Liver (tissue), 9 donors: Measurements from ENCODE around the gene ASAP2. TPM values are rescaled to one million over a fixed set of nuclear protein-coding genes. Genes with fewer than 3 reads are reported as not detected.

Source experiments
- DNase-seq: peaks from one replicate; pipeline ENCODE4 v3.0.0-alpha.2; 2017; ENCODE audit warnings: low spot score
- H3K27ac ChIP-seq, 2 donors: one replicate each; pipeline ENCODE4 v1.7.0; 2013; ENCODE audit warnings: inconsistent platforms in 2 of 2, low read length in 2 of 2, control low read depth in 1 of 2, low read depth in 1 of 2, mild to moderate bottlenecking in 1 of 2
- H3K27me3 ChIP-seq, 4 donors: one replicate each; pipeline versions ENCODE4 v1.6.1 to v1.7.0; 2013; ENCODE audit warnings: low read length in 3 of 4, inconsistent platforms in 1 of 4, mild to moderate bottlenecking in 1 of 4, moderate library complexity in 1 of 4; ENCODE audit not compliant: control insufficient read depth in 4 of 4, insufficient read depth in 4 of 4
- H3K36me3 ChIP-seq, 4 donors: one replicate each; pipeline versions ENCODE4 v1.6.1 to v1.7.0; 2013; ENCODE audit warnings: low read length in 3 of 4, mild to moderate bottlenecking in 3 of 4, low read depth in 1 of 4, moderate library complexity in 1 of 4; ENCODE audit not compliant: control insufficient read depth in 4 of 4, insufficient read depth in 3 of 4
- H3K4me1 ChIP-seq, 4 donors: one replicate each; pipeline versions ENCODE4 v1.6.1 to v1.7.0; 2013; ENCODE audit warnings: low read length in 3 of 4, mild to moderate bottlenecking in 3 of 4, moderate library complexity in 1 of 4; ENCODE audit not compliant: control insufficient read depth in 4 of 4, insufficient read depth in 4 of 4
- H3K4me3 ChIP-seq, 3 donors: one replicate each; pipeline versions ENCODE4 v1.6.1 to v1.7.0; 2013; ENCODE audit warnings: low read length in 3 of 3, control low read depth in 1 of 3, low read depth in 1 of 3, mild to moderate bottlenecking in 1 of 3
- H3K9ac ChIP-seq, 2 donors: one replicate each; pipeline ENCODE4 v1.7.0; 2013; ENCODE audit warnings: low read length in 2 of 2, mild to moderate bottlenecking in 2 of 2, moderate library complexity in 2 of 2, control low read depth in 1 of 2, low read depth in 1 of 2
- H3K9me3 ChIP-seq, 4 donors: one replicate each; pipeline versions ENCODE4 v1.6.1 to v1.7.0; 2013; ENCODE audit warnings: low read length in 3 of 4; ENCODE audit not compliant: control insufficient read depth in 4 of 4
- ATF3 ChIP-seq: IDR thresholded peaks from 2 replicates; pipeline ENCODE4 v1.6.1; 2016; ENCODE audit warnings: antibody characterized with exemption
- CTCF ChIP-seq: fragments of 150-350 bp; IDR thresholded peaks from 2 replicates; pipeline ENCODE4 v1.5.1; 2017; ENCODE audit warnings: improper control_type of control experiment, low read depth, low read length; ENCODE audit not compliant: missing input control
- EGR1 ChIP-seq, 2 donors: IDR thresholded peaks; 2 replicates each; pipeline ENCODE4 v1.6.1; 2016 to 2018; ENCODE audit warnings: antibody characterized with exemption in 2 of 2, low read depth in 2 of 2
- FOXA2 ChIP-seq: IDR thresholded peaks from 2 replicates; pipeline ENCODE4 v1.6.1; 2016; ENCODE audit warnings: antibody characterized with exemption
- GABPA ChIP-seq, 2 donors: IDR thresholded peaks in 1 of 2; conservative IDR thresholded peaks in 1 of 2; 2 replicates each; pipeline ENCODE4 v1.6.1; 2016; ENCODE audit warnings: antibody characterized with exemption in 2 of 2, mild to moderate bottlenecking in 1 of 2, moderate library complexity in 1 of 2
- HNF4A ChIP-seq, 2 donors: conservative IDR thresholded peaks; 2 replicates each; pipeline ENCODE4 v1.6.1; 2016; ENCODE audit warnings: antibody characterized with exemption in 2 of 2, mild to moderate bottlenecking in 2 of 2
- HNF4G ChIP-seq: IDR thresholded peaks from 2 replicates; pipeline ENCODE4 v1.6.1; 2016; ENCODE audit warnings: antibody characterized with exemption
- JUND ChIP-seq, 2 donors: IDR thresholded peaks; 2 replicates each; pipeline ENCODE4 v1.6.1; 2016; ENCODE audit warnings: antibody characterized with exemption in 2 of 2
- MAX ChIP-seq: IDR thresholded peaks from 2 replicates; pipeline ENCODE4 v1.6.1; 2016; ENCODE audit warnings: antibody characterized with exemption
- NR2F2 ChIP-seq: IDR thresholded peaks from 2 replicates; pipeline ENCODE4 v1.6.1; 2016; ENCODE audit warnings: antibody characterized with exemption
- RAD21 ChIP-seq, 2 donors: IDR thresholded peaks; 2 replicates each; pipeline ENCODE4 v1.6.1; 2016; ENCODE audit warnings: antibody characterized with exemption in 2 of 2, mild to moderate bottlenecking in 2 of 2
- RXRA ChIP-seq, 2 donors: IDR thresholded peaks; 2 replicates each; pipeline ENCODE4 v1.6.1; 2017 to 2018; ENCODE audit warnings: antibody characterized with exemption in 2 of 2, mild to moderate bottlenecking in 1 of 2
- SP1 ChIP-seq: IDR thresholded peaks from 2 replicates; pipeline ENCODE4 v1.6.1; 2018; ENCODE audit warnings: antibody characterized with exemption, mild to moderate bottlenecking
- TAF1 ChIP-seq: conservative IDR thresholded peaks from 2 replicates; pipeline ENCODE4 v1.6.1; 2016; ENCODE audit warnings: antibody characterized with exemption, mild to moderate bottlenecking
- YY1 ChIP-seq: IDR thresholded peaks from 2 replicates; pipeline ENCODE4 v1.6.1; 2016; ENCODE audit warnings: antibody characterized with exemption, mild to moderate bottlenecking
- ZBTB33 ChIP-seq: IDR thresholded peaks from 2 replicates; pipeline ENCODE4 v1.6.1; 2016; ENCODE audit warnings: antibody characterized with exemption
- WGBS: extraction: QIAGEN DNeasy Blood & Tissue Kit; methylation state at CpG from one replicate; pipeline ENCODE4 v1.1.7; 2013; 5-methylcytosine and 5-hydroxymethylcytosine counted together
- polyA plus RNA-seq, 2 donors: library from polyadenylated mRNA; stranded (reverse) in 1 of 2; unstranded in 1 of 2; fragments of 200-250 nt in 1 of 2; fragments of >200 nt in 1 of 2; fragmentation: Nextera tagmentation in 1 of 2; extraction: Ambion mirVana in 1 of 2; gene quantifications; one replicate each; pipeline versions ENCODE4 v1.2.1 to v1.2.3, GENCODE V29; 2013 to 2015
- total RNA-seq, 2 donors: library from RNA; depleted of rRNA; stranded (reverse); fragments of >200 nt; gene quantifications; one replicate each; pipeline ENCODE4 v1.2.3, GENCODE V29; 2014
- donor health status: healthy.
- donor health status: healthy.
- donor health status: healthy.
- donor health status: healthy.
- donor health status: healthy.

The ASAP2 gene
- total and polyA plus RNA-seq, 4 donors, result 0.36 to 5.9 (median 2.6) TPM

- Histone ChIP-seq H3K27ac (no peak overlapping the region), H3K9ac (no peak overlapping the region), H3K4me3 (no peak overlapping the region), H3K4me1 (peaks cover 2 to 8% (median 6%) of the 10 kb centered on the region in 4 donors), H3K36me3 (no peaks in the 10 kb centered on the region), H3K27me3 (no peaks in the 10 kb centered on the region), H3K9me3 (no peaks in the 10 kb centered on the region)
- 35% methylated on average over 6 of the region's 6 CpGs for WGBS
- no peak for DNase-seq
- TF ChIP-seq HNF4A (conservative IDR thresholded peaks at IDR 0.05), result peak in 1 of 2 donors; percentile 14
- TF ChIP-seq RAD21 (IDR thresholded peaks at IDR 0.05), result peak in 1 of 2 donors; percentile 54
- no peak for TF ChIP-seq ZBTB33
- peak; percentile 99 for TF ChIP-seq NR2F2
- TF ChIP-seq YY1, result no peak
- peak; percentile 5 to 42 for TF ChIP-seq RXRA (IDR thresholded peaks at IDR 0.05)
Measured at GRCh38 chr2:9247786-9248185, 41.2 kb downstream of the ASAP2 start.

GRCh38 chr2:9248363-9248762 lies 41.8 kb downstream of the ASAP2 start:
- no peak for TF ChIP-seq EGR1 (IDR thresholded peaks at IDR 0.05; ENCODE audit: low read depth in 2 of 2)
- TF ChIP-seq YY1, result no peak
- TF ChIP-seq ATF3, result no peak
- TF ChIP-seq GABPA (IDR thresholded peaks at IDR 0.05 in 1 of 2, conservative IDR thresholded peaks at IDR 0.05 in 1 of 2), result no peak
- no peak for TF ChIP-seq ZBTB33
- no peak for TF ChIP-seq RXRA (IDR thresholded peaks at IDR 0.05)
- H3K9ac ChIP-seq, result no peak overlapping the region
- DNase-seq, result no peak
- H3K4me3 ChIP-seq, result no peak overlapping the region
- H3K4me1 ChIP-seq, result peaks cover 2 to 8% (median 6%) of the 10 kb centered on the region in 4 donors
- no peaks in the 10 kb centered on the region for H3K9me3 ChIP-seq
- no peak overlapping the region for H3K27ac ChIP-seq
- no peaks in the 10 kb centered on the region for H3K27me3 ChIP-seq
- 87% methylated on average over 7 of the region's 7 CpGs for WGBS
- H3K36me3 ChIP-seq, result no peaks in the 10 kb centered on the region

GRCh38 chr2:9249020-9249800 lies 42.6 kb downstream of the ASAP2 start:
- no peak for DNase-seq
- TF ChIP-seq SP1 (no peak), CTCF (no peak), FOXA2 (no peak), ZBTB33 (no peak), GABPA (IDR thresholded peaks at IDR 0.05 in 1 of 2, conservative IDR thresholded peaks at IDR 0.05 in 1 of 2) (no peak), RXRA (IDR thresholded peaks at IDR 0.05) (no peak), MAX (no peak), JUND (IDR thresholded peaks at IDR 0.05) (no peak), NR2F2 (no peak), TAF1 (no peak), HNF4G (no peak)
- Histone ChIP-seq H3K9ac (no peak overlapping the region), H3K27me3 (no peaks in the 10 kb centered on the region), H3K36me3 (no peaks in the 10 kb centered on the region), H3K9me3 (no peaks in the 10 kb centered on the region), H3K27ac (no peak overlapping the region), H3K4me3 (no peak overlapping the region), H3K4me1 (peaks cover 2 to 8% (median 6%) of the 10 kb centered on the region in 4 donors)
- 74% methylated on average over 10 of the region's 10 CpGs for WGBS
